HG03097 (cell line): ENCODE results near the gene CLEC4M.
"Not testable (repeated sequence)": the region's sequence is repeated elsewhere in the genome, so short reads cannot be mapped to it uniquely, and the experiment has no call there.

Source experiments
- ATAC-seq: cut with Tn5 transposase; IDR thresholded peaks from one replicate; pipeline ENCODE4 v1.9.1; 2021; ENCODE audit not compliant: unreplicated experiment, low FRiP score

CLEC4M gene

DNA sequence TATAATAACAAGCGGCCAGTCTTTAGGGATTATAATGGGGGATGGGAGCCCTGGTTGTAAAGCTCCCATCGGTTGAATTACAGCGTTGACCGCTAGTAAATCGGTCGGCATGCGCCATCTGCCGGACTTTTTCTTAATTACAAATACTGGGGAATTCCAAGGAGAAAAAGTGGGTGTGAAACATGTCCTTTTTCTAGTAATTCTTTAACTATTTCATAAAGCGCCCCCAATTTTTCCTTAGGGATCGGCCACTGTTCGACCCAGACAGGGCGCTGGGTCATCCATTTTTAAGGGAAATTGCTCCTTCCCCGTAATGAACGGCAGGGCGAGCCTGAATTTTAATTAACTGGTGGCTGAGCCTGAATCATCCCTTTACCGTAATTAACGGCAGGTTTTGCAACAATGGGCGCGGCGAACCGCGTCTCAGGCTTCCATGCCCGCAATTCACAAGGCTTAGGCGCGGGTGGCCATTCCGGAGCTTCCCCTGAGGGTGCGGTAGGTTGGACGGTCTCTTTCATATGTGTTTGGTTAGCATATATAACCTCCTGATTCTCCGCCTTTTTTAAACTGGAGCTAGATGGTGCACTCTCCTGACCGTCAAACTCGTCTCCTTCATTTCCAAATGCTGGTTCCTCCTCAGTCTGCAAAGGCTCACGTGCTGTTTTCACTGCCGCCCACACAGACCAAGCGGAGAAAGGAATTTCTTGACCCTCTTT, 36.8 kb downstream of the CLEC4M start:
- no peak for ATAC-seq

DNA sequence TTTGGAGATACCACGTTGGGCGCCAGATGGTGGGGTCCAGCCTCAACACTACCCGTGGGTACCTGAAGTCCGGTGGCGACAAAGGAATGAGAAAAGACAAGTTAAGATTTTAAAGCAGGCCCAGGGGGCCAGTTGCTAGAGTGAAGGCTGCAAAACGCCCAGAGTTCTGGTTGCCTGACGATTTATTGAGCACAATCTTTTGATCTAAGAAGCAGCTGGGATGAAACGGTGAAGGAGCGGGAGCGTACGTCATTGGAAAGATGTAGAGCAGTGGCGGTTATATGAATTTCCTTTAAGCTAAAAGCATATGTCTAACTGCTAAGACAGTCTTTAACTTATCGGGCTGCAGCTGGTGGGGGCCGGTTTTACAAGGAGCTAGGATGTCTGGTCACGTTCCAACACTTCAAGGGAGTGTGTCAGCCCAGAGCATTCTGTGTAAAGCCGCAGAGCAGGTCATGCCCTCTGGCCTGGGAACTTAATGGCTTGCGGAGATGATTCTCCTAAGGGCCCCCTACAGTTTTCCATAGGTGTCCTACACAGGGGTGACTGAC, 38.1 kb downstream of the CLEC4M start:
- ATAC-seq: no peak

DNA sequence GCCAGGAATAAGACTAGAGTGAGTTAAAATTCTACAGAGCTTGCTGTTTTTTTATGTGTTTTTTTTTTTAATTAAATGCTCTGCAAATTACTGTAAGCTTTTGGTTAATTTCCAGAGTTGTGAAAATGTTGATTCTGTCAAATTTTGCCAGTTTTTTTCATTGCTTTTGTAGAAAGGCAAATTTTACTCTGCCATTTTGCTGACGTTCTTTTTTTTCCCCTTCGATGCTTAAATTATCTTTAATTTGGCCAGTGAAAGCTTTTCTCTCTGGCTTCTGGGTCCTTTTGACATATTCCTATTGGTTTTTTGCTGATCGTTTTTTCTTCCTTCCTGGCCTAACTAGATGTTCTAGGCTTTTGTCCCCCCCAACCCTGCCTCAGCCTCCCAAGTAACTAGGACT, 43.2 kb downstream of the CLEC4M start:
- ATAC-seq: no peak

DNA sequence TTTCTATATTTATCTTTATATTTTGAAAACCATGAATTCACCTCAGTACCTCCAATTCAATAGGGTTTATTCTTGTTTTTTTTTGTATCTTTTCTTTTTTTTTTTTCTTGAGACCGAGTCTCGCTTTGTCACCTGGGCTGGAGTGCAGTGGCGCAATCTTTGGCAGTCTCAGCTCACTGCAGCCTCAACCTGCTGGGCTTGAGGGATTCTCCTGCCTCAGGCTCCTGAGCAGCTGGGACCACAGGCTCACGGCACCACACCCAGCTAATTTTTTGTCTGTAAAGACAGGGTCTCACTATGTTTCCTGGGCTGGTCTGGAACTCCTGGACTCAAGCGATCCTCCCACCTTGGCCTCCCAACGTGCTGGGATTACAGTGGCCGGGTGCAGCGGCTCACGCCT, 43.8 kb downstream of the CLEC4M start:
- no peak for ATAC-seq

DNA sequence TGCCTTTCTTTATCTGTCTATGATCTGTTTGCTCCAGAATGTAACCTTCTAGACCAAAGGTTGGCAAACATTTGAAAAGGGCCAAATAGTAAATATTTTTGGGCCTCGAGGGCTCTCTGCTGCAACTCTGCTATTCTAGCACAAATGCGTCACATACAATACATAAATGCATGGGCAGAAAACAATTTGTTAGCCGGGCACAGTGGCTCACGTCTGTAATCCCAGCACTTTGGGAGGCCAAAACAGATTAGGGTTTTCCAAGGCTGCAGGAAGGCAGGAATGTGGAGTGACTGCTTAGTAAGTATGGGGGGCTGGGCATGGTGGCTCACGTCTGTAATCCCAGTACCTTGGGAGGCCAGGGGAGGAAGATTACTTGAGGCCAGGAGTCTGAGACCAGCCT, 45.1 kb downstream of the CLEC4M start:
- no peak for ATAC-seq

DNA sequence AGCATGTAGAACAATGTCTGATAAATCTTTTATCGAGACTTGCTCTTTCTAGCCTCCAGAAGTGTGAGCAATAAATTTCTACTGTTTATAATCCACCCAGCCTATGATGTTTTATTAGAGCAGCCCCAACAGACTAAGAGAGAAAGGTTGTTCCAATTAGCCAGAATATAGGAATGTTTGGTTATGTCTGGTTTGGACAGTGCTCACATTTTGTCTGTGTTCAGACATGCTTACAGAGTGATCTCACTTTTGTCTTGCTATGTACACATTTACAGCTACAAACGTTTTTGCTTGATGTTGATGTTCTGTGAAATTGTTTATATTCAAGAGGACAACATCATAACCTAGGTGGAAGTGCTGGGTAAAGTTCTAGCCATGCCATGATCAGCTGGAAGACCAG, 48.9 kb downstream of the CLEC4M start:
- no peak for ATAC-seq

DNA sequence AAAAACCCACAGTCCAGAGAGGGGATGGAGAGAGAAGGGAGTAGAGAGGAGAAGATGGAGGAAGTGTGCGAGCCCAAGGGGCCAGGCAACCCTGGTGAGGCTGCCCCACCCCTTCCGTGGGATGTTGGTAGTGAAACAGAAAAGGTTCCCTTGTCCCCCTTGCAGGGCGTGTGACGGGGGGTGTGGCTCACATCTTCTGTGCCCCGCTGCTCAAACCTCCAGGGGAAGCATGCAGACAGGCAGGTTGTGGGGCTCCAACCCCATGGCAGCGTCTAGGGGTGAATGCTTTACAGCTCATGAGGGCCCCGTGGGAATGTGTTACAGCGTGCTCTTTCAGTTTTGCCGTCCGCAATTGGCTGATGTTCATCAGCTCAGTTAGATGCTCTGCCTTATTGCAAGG, 52.3 kb downstream of the CLEC4M start:
- ATAC-seq: peak; percentile 39

DNA sequence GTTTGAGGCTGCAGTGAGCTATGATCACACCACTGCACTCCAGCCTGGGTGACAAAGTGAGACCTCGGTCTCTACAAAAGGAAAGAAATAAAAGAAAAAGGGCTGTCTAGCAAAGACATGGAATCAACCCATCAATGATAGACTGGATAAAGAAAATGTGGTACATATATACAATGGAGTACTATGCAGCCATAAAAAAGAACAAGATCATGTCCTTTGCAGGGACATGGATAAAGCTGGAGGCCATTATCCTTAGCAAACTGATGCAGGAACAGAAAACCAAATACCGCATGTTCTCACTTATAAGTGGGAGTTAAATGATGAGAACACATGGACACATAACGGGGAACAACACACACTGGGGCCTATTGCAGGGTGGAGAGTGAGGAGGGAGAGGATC, 53.0 kb downstream of the CLEC4M start:
- not testable (repeated sequence) for ATAC-seq

DNA sequence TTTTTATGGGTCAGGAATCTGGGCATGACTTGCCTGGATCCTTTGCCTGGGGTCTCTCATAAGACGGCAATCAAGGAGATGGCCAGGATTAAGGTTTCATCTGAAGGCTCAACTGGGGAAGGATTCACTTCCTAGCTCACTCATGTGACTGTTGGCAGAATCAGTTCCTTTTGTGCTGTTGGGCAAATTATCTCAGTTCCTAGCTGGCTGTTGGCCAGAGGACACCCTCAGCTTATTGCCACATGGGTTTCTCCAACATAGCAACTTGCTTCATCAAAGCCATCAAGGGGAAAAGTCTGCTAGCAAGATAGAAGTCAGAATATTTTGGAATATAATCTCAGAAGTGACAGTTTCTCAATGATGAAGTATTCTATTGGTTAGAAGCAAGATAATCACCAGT, 54.8 kb downstream of the CLEC4M start:
- no peak for ATAC-seq

DNA sequence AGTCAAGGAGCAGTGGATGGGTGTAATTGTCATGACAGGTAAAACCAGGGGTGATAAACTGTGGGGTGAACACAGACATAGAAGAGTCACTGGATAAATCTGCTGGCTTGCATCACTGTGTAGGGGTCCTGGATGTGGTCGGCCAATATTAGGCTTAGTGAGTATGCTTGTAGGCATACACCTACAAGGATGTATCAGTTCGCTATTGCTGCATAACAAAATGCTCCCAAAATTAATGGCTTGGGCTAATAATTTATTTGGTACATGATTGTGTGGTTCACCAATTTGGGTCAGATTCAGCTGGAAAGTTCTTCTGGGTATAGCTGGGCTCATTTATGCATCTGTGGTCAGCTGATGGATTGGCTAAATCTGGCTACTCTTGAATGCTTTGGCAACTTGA, 55.8 kb downstream of the CLEC4M start:
- ATAC-seq: no peak
